ENCODE data around the gene TPSB2.
"Not testable (repeated sequence)": the region's sequence is repeated elsewhere in the genome, so short reads cannot be mapped to it uniquely, and the experiment has no call there.

The TPSB2 gene

GRCh38 chr16:1240436-1240835 lies 10.5 kb upstream of the TPSB2 start, which contains the start of gene TPSAB1:
Gene TPSAB1, plus strand, starts transcription at chr16:1240705. Its CDS starts 234 bp downstream, at chr16:1240939.
- DNase-seq (ENCODE audit: low spot score) = not testable (repeated sequence)

- DNase-seq (ENCODE audit: low spot score) = not testable (repeated sequence)
These were observed 9.6 kb upstream of the TPSB2 start for GRCh38 chr16:1239575-1239974.

- not testable (repeated sequence) for DNase-seq (ENCODE audit: low spot score)
These were observed 8.9 kb upstream of the TPSB2 start for GRCh38 chr16:1238909-1239308.

- DNase-seq (ENCODE audit: low spot score) = no peak
These were observed 8.0 kb upstream of the TPSB2 start for GRCh38 chr16:1237990-1238389.

GRCh38 chr16:1236659-1237058 lies 6.7 kb upstream of the TPSB2 start:
- DNase-seq (ENCODE audit: low spot score) = not testable (repeated sequence)

- DNase-seq (ENCODE audit: low spot score) = not testable (repeated sequence)
These were observed 2.2 kb upstream of the TPSB2 start for GRCh38 chr16:1232049-1232748.

GRCh38 chr16:1231301-1231700 lies 1.3 kb upstream of the TPSB2 start:
- not testable (repeated sequence) for DNase-seq (ENCODE audit: low spot score)

GRCh38 chr16:1230471-1231212 lies 658 bp upstream of the TPSB2 start:
- not testable (repeated sequence) for DNase-seq (ENCODE audit: low spot score)

GRCh38 chr16:1229476-1229875 lies 508 bp downstream of the TPSB2 start:
- DNase-seq (ENCODE audit: low spot score) = not testable (repeated sequence)

GRCh38 chr16:1228227-1228626 lies 1.8 kb downstream of the TPSB2 start:
- DNase-seq (ENCODE audit: low spot score) = not testable (repeated sequence)

- not testable (repeated sequence) for DNase-seq (ENCODE audit: low spot score)
These were observed 3.3 kb downstream of the TPSB2 start for GRCh38 chr16:1226692-1227091.

- DNase-seq (ENCODE audit: low spot score) = not testable (repeated sequence)
These were observed 4.2 kb downstream of the TPSB2 start for GRCh38 chr16:1225728-1226311.

- DNase-seq (ENCODE audit: low spot score) = no peak
These were observed 4.9 kb downstream of the TPSB2 start, which contains the start of gene TPSG1 for GRCh38 chr16:1225051-1225451. Gene TPSG1, minus strand, starts transcription at chr16:1225268. Its CDS starts 16 bp downstream, at chr16:1225252.

GRCh38 chr16:1224558-1224957 lies 5.4 kb downstream of the TPSB2 start:
- no peak for DNase-seq (ENCODE audit: low spot score)

- DNase-seq (ENCODE audit: low spot score) = no peak
These were observed 6.4 kb downstream of the TPSB2 start for GRCh38 chr16:1223355-1224214.

- DNase-seq (ENCODE audit: low spot score) = no peak
These were observed 7.2 kb downstream of the TPSB2 start for GRCh38 chr16:1222553-1223354.

GRCh38 chr16:1221628-1222552 lies 8.1 kb downstream of the TPSB2 start:
- DNase-seq (ENCODE audit: low spot score) = no peak

GRCh38 chr16:1220841-1221627 lies 8.9 kb downstream of the TPSB2 start:
- DNase-seq (ENCODE audit: low spot score) = no peak
